ENCODE results near the gene ZNF844.

ZNF844 gene

GRCh38 chr19:12092065-12092867 lies 27.7 kb downstream of the ZNF844 start:
- H3K36me3 ChIP-seq (ENCODE audit: control insufficient read depth, low read length) = no peaks in the 10 kb centered on the region
- no peaks in the 10 kb centered on the region for H3K9me2 ChIP-seq (replicated peaks; ENCODE audit: control insufficient read depth, low read length)
- H3K27ac ChIP-seq (ENCODE audit: low read depth, low read length) = no peak overlapping the region
- no peaks in the 10 kb centered on the region for H3K79me2 ChIP-seq (ENCODE audit: control insufficient read depth, low read length)
- no peaks in the 10 kb centered on the region for H3K27me3 ChIP-seq (ENCODE audit: control insufficient read depth, low read length)
- H3K9me3 ChIP-seq (ENCODE audit: control insufficient read depth, insufficient read depth, low read length) = no peaks in the 10 kb centered on the region
- no peaks in the 10 kb centered on the region for H3K4me1 ChIP-seq (ENCODE audit: control insufficient read depth, low read length)
- no peaks in the 10 kb centered on the region for H4K20me1 ChIP-seq (ENCODE audit: control insufficient read depth, insufficient read depth, low read depth, low read length)
- no peaks in the 10 kb centered on the region for H3F3A ChIP-seq (ENCODE audit: control insufficient read depth, insufficient read depth)
- no peak for TF ChIP-seq CTCF (IDR thresholded peaks at IDR 0.05; ENCODE audit: low read depth, low read length, poor library complexity, severe bottlenecking)
- no peak for TF ChIP-seq EZH2phosphoT487 (IDR thresholded peaks at IDR 0.05; ENCODE audit: borderline replicate concordance, low read length)
- peak overlapping the region; percentile 61 for H3K4me2 ChIP-seq (ENCODE audit: low read length)
- peak overlapping the region; percentile 70 for H3K4me3 ChIP-seq (ENCODE audit: low read length)

DNA sequence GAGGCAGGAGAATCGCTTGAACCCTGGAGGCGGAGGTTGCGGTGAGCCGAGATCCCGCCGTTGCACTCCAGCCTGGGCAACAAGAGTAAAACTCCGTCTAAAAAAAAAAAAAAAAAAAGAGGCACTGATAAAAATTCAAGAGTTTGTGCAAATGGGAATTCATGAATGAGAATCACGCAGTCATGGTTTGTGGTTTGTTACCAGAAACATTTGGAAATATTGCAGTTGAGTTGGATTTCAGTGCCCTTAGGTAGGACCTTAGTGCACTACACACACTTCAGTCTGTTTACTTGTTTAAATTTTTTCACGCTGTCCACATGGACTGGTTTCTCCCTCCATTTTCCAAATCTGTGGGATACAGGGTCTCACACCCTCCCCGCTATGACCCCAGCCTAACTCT lies 28.4 kb downstream of the ZNF844 start:
- TF ChIP-seq CTCF (IDR thresholded peaks at IDR 0.05; ENCODE audit: low read depth, low read length, poor library complexity, severe bottlenecking) (no peak), EZH2phosphoT487 (IDR thresholded peaks at IDR 0.05; ENCODE audit: borderline replicate concordance, low read length) (no peak)
- H3K27ac ChIP-seq (ENCODE audit: low read depth, low read length) = no peak overlapping the region
- H3K4me3 ChIP-seq (ENCODE audit: low read length) = peak overlapping the region; percentile 70
- no peaks in the 10 kb centered on the region for H4K20me1 ChIP-seq (ENCODE audit: control insufficient read depth, insufficient read depth, low read depth, low read length)
- H3F3A ChIP-seq (ENCODE audit: control insufficient read depth, insufficient read depth) = no peaks in the 10 kb centered on the region
- peak overlapping the region; percentile 61 for H3K4me2 ChIP-seq (ENCODE audit: low read length)
- H3K79me2 ChIP-seq (ENCODE audit: control insufficient read depth, low read length) = no peaks in the 10 kb centered on the region
- H3K9me3 ChIP-seq (ENCODE audit: control insufficient read depth, insufficient read depth, low read length) = no peaks in the 10 kb centered on the region
- H3K27me3 ChIP-seq (ENCODE audit: control insufficient read depth, low read length) = no peaks in the 10 kb centered on the region
- H3K36me3 ChIP-seq (ENCODE audit: control insufficient read depth, low read length) = no peaks in the 10 kb centered on the region
- H3K4me1 ChIP-seq (ENCODE audit: control insufficient read depth, low read length) = no peaks in the 10 kb centered on the region
- H3K9me2 ChIP-seq (replicated peaks; ENCODE audit: control insufficient read depth, low read length) = no peaks in the 10 kb centered on the region

DNA sequence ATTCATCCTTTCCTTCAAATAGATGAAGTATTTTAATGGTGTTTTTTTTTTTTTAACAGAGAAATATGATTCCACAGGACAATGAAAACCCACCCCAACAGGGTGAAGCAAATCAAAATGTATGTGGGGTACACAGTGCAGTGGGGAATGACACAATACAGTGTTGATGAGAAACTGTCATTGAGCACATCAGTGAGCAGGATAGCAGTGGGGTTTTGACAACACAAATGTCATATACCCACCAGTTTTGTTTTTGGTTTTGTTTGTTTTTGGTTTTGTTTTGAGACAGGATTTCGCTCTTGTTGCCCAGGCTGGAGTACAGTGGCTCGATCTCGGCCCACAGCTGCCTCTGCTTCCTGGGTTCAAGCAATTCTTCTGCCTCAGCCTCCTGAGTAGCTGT lies 29.2 kb downstream of the ZNF844 start:
- no peak overlapping the region for H3K27ac ChIP-seq (ENCODE audit: low read depth, low read length)
- no peaks in the 10 kb centered on the region for H3K27me3 ChIP-seq (ENCODE audit: control insufficient read depth, low read length)
- H3K9me3 ChIP-seq (ENCODE audit: control insufficient read depth, insufficient read depth, low read length) = no peaks in the 10 kb centered on the region
- H3K4me1 ChIP-seq (ENCODE audit: control insufficient read depth, low read length) = no peaks in the 10 kb centered on the region
- no peak overlapping the region for H3K4me2 ChIP-seq (ENCODE audit: low read length)
- H3K9me2 ChIP-seq (replicated peaks; ENCODE audit: control insufficient read depth, low read length) = no peaks in the 10 kb centered on the region
- H3F3A ChIP-seq (ENCODE audit: control insufficient read depth, insufficient read depth) = no peaks in the 10 kb centered on the region
- TF ChIP-seq CTCF (IDR thresholded peaks at IDR 0.05; ENCODE audit: low read depth, low read length, poor library complexity, severe bottlenecking) (no peak), EZH2phosphoT487 (IDR thresholded peaks at IDR 0.05; ENCODE audit: borderline replicate concordance, low read length) (no peak)
- H3K4me3 ChIP-seq (ENCODE audit: low read length) = no peak overlapping the region
- no peaks in the 10 kb centered on the region for H3K79me2 ChIP-seq (ENCODE audit: control insufficient read depth, low read length)
- H3K36me3 ChIP-seq (ENCODE audit: control insufficient read depth, low read length) = no peaks in the 10 kb centered on the region
- H4K20me1 ChIP-seq (ENCODE audit: control insufficient read depth, insufficient read depth, low read depth, low read length) = no peaks in the 10 kb centered on the region
